Measurements from ENCODE around the gene AOAH. TPM values are rescaled to one million over a fixed set of nuclear protein-coding genes. Genes with fewer than 3 reads are reported as not detected.
A peak's percentile ranks its signal among the peaks of the same experiment; 100 is the strongest.

Gene AOAH
- total RNA-seq, 2 donors from 2014 or later: 0.70 to 1.6 TPM

DNA sequence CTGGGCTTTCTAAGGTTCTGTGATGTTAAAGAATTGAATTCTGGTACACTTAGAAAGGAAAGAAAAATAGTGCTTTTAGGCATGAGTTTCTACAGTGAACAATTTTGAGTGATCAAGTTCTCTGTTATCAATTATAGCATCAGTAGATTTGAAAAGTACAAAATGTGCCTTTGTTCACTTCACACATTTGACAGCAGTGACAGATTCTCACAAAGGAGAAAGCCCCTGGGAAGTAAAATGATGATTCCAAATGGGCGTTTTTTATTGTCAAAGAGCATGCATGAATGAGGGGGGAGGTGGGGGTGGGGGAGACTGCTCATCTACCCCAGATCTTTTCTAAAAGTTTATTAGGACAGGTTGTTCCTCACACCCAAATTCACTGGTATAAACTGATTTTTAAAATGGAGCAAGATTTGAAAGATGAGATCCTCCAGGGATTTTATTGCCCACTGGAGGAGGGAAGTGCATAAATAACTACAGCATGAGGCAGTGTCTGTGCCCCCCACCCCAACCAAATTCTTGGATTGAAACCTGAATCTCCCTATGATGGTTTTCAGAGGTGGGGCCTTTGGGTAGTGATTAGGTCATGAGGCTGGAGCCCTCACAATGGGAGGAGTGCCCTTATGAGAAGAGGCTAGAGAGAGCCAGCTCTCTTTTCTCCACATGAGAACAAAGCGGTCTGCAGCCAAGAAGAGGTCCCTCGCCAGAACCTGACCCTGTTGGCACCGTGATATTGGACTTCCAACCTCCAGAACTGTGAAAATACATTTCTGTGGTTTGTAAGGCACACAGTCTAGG is 79.5 kb downstream of the AOAH start:
- peak; percentile 46 for DNase-seq
- Mint-ChIP-seq H3K4me3 (no peak overlapping the region), H3K27me3 (ENCODE audit: insufficient read depth) (peaks cover 2% of the 10 kb centered on the region), H3K27ac (no peak overlapping the region), H3K36me3 (ENCODE audit: low read depth) (no peaks in the 10 kb centered on the region), H3K4me1 (peaks cover 6% of the 10 kb centered on the region), H3K9me3 (no peaks in the 10 kb centered on the region)
- no peaks in the 10 kb centered on the region for H3K27me3 ChIP-seq (ENCODE audit: control insufficient read depth, insufficient read depth, low read length, poor library complexity, severe bottlenecking)
- 78 to 89% methylated on average over 4 of the region's 4 CpGs for WGBS, 2 experiments (ENCODE audit: insufficient coverage in 1 of 2, insufficient read length in 1 of 2)
- H3K4me1 ChIP-seq (ENCODE audit: control insufficient read depth, insufficient read depth, low read length): peaks cover 6% of the 10 kb centered on the region
- H3K27ac ChIP-seq (ENCODE audit: low read depth, low read length): peak overlapping the region; percentile 61
- no peaks in the 10 kb centered on the region for H3K36me3 ChIP-seq (ENCODE audit: control insufficient read depth, insufficient read depth, low read length)
- no peak overlapping the region for H3K9ac ChIP-seq (ENCODE audit: extremely low read depth, low read length, poor library complexity, severe bottlenecking)
- no peak for TF ChIP-seq CTCF (conservative IDR thresholded peaks at IDR 0.05)
- no peak overlapping the region for H3K4me3 ChIP-seq (ENCODE audit: low read length)
- no peaks in the 10 kb centered on the region for H3K9me3 ChIP-seq (ENCODE audit: control insufficient read depth, low read length)

- H3K27ac ChIP-seq (ENCODE audit: low read depth, low read length): no peak overlapping the region
- no peak overlapping the region for H3K4me3 ChIP-seq (ENCODE audit: low read length)
- Mint-ChIP-seq H3K36me3 (ENCODE audit: low read depth) (no peaks in the 10 kb centered on the region), H3K4me1 (peaks cover 18% of the 10 kb centered on the region), H3K9me3 (no peaks in the 10 kb centered on the region), H3K27me3 (ENCODE audit: insufficient read depth) (peaks cover 2% of the 10 kb centered on the region), H3K27ac (no peak overlapping the region), H3K4me3 (no peak overlapping the region)
- H3K4me1 ChIP-seq (ENCODE audit: control insufficient read depth, insufficient read depth, low read length): peaks cover 10% of the 10 kb centered on the region
- H3K9ac ChIP-seq (ENCODE audit: extremely low read depth, low read length, poor library complexity, severe bottlenecking): no peak overlapping the region
- H3K36me3 ChIP-seq (ENCODE audit: control insufficient read depth, insufficient read depth, low read length): no peaks in the 10 kb centered on the region
- H3K27me3 ChIP-seq (ENCODE audit: control insufficient read depth, insufficient read depth, low read length, poor library complexity, severe bottlenecking): no peaks in the 10 kb centered on the region
- DNase-seq: peak; percentile 32
- TF ChIP-seq CTCF (conservative IDR thresholded peaks at IDR 0.05): no peak
- WGBS, 2 experiments (ENCODE audit: insufficient coverage in 1 of 2, insufficient read length in 1 of 2): 90 to 100% methylated on average over 2 to 4 of the region's 4 CpGs
- no peaks in the 10 kb centered on the region for H3K9me3 ChIP-seq (ENCODE audit: control insufficient read depth, low read length)
These were observed 81.9 kb downstream of the AOAH start for GRCh38 chr7:36642414-36642813.

- no peak overlapping the region for H3K9ac ChIP-seq (ENCODE audit: extremely low read depth, low read length, poor library complexity, severe bottlenecking)
- Mint-ChIP-seq H3K4me1 (peaks cover 21% of the 10 kb centered on the region), H3K27ac (no peak overlapping the region), H3K36me3 (ENCODE audit: low read depth) (no peaks in the 10 kb centered on the region), H3K4me3 (no peak overlapping the region), H3K9me3 (no peaks in the 10 kb centered on the region), H3K27me3 (ENCODE audit: insufficient read depth) (peaks cover 2% of the 10 kb centered on the region)
- no peaks in the 10 kb centered on the region for H3K9me3 ChIP-seq (ENCODE audit: control insufficient read depth, low read length)
- no peak for TF ChIP-seq CTCF (conservative IDR thresholded peaks at IDR 0.05)
- H3K4me3 ChIP-seq (ENCODE audit: low read length): no peak overlapping the region
- WGBS, 2 experiments (ENCODE audit: insufficient coverage in 1 of 2, insufficient read length in 1 of 2): 98% methylated on average over 3 of the region's 3 CpGs; no CpG with 5 or more reads in 1 of the 2 experiments
- H3K36me3 ChIP-seq (ENCODE audit: control insufficient read depth, insufficient read depth, low read length): no peaks in the 10 kb centered on the region
- H3K27me3 ChIP-seq (ENCODE audit: control insufficient read depth, insufficient read depth, low read length, poor library complexity, severe bottlenecking): no peaks in the 10 kb centered on the region
- DNase-seq: no peak
- H3K27ac ChIP-seq (ENCODE audit: low read depth, low read length): no peak overlapping the region
- H3K4me1 ChIP-seq (ENCODE audit: control insufficient read depth, insufficient read depth, low read length): peaks cover 10% of the 10 kb centered on the region
These were observed 82.3 kb downstream of the AOAH start for GRCh38 chr7:36642010-36642409.

All from endodermal cell (in vitro differentiated cells).